HepG2 (cell line): ENCODE data around the gene ADGRV1. TPM values are rescaled to one million over a fixed set of nuclear protein-coding genes. Genes with fewer than 3 reads are reported as not detected.

Experiments
- ATAC-seq: fragments of 200-7000 bp; cut with Tn5 transposase; 3 replicates; pipeline ENCODE4 v1.9.1; 2020; ENCODE audit warnings: mild to moderate bottlenecking, moderate library complexity
- BruUV-seq: library from RNA; stranded (reverse); fragments of 400-500 nt; replicated peaks from 2 replicates; lab custom pipeline; 2021; lab: Mats Ljungman, UMichigan
- CTCF ChIA-PET: fragments of 300-600 bp; formaldehyde crosslinking; extraction: SDS; loops from one replicate; lab custom pipeline; 2021; ENCODE audit warnings: low total read pairs, inconsistent platforms, low intra/inter-chr PET ratio; lab: Yijun Ruan, JAX
- POLR2A ChIA-PET: fragments of 350-600 bp; sonication (Branson Sonifier 250); formaldehyde crosslinking; loops from one replicate; lab custom pipeline; 2020; ENCODE audit warnings: antibody characterized with exemption, inconsistent platforms; lab: Yijun Ruan, JAX
- DNase-seq: peaks from one replicate; pipeline ENCODE4 v3.0.0-alpha.2; 2015; ENCODE audit warnings: low spot score
- FAIRE-seq: peaks from 3 replicates; lab custom pipeline; 2011; peaks lifted over from hg19 to GRCh38; lab: Jason Lieb, UNC
- H2AFZ ChIP-seq: one replicate; pipeline ENCODE4 v1.6.1; 2011; ENCODE audit warnings: low read length, inconsistent platforms
- H3K27ac ChIP-seq: fragments of 300-600 bp; 3 replicates; pipeline ENCODE4 v1.8.0; 2011; ENCODE audit warnings: mixed run types, mild to moderate bottlenecking, mixed read lengths, low read length, inconsistent platforms; ENCODE audit not compliant: insufficient read depth; ENCODE audit errors: extremely low read length
- H3K27me3 ChIP-seq, 2 experiments: fragments of 200-600 bp in 1 of 2; 2 replicates in 1 of 2; 3 replicates in 1 of 2; pipeline versions ENCODE4 v1.6.0 to v1.8.0; 2011; ENCODE audit warnings: low read length in 2 of 2, mild to moderate bottlenecking in 2 of 2, moderate library complexity in 2 of 2, inconsistent platforms in 1 of 2; ENCODE audit not compliant: insufficient read depth in 2 of 2, control insufficient read depth in 1 of 2
- H3K36me3 ChIP-seq, 2 experiments: fragments of 200-600 bp in 1 of 2; replicated peaks in 1 of 2; 2 replicates in 1 of 2; 3 replicates in 1 of 2; pipeline versions ENCODE4 v1.5.1 to v1.8.0; 2011; ENCODE audit warnings: low read length in 2 of 2, inconsistent platforms in 1 of 2; ENCODE audit not compliant: insufficient read depth in 2 of 2, control insufficient read depth in 1 of 2
- H3K4me1 ChIP-seq: 2 replicates; pipeline ENCODE4 v1.5.1; 2012; ENCODE audit warnings: low read length, inconsistent platforms; ENCODE audit not compliant: insufficient read depth
- H3K4me2 ChIP-seq: 2 replicates; pipeline ENCODE4 v1.6.0; 2011; ENCODE audit warnings: low read depth, low read length, inconsistent platforms
- H3K4me3 ChIP-seq, 3 experiments: fragments of 200-600 bp in 1 of 3; sonication (generic), shearing (Covaris generic) in 1 of 3; replicated peaks in 1 of 3; 2 replicates each; pipeline ENCODE4 v1.5.1; 2011 to 2016; ENCODE audit warnings: low read length in 3 of 3, inconsistent platforms in 2 of 3, low read depth in 2 of 3, mild to moderate bottlenecking in 2 of 3, control low read depth in 1 of 3, mixed read lengths in 1 of 3; ENCODE audit not compliant: insufficient read depth in 1 of 3
- H3K79me2 ChIP-seq: one replicate; pipeline ENCODE4 v1.6.1; 2011; ENCODE audit warnings: low read length, inconsistent platforms; ENCODE audit not compliant: insufficient read depth
- H3K9ac ChIP-seq: 2 replicates; pipeline ENCODE4 v1.6.0; 2011; ENCODE audit warnings: mild to moderate bottlenecking, low read depth, low read length, inconsistent platforms; ENCODE audit not compliant: insufficient read depth
- H3K9me3 ChIP-seq: 2 replicates; pipeline ENCODE4 v1.5.1; 2012; ENCODE audit warnings: mild to moderate bottlenecking, low read length
- H4K20me1 ChIP-seq: 2 replicates; pipeline ENCODE4 v1.6.0; 2011; ENCODE audit warnings: inconsistent platforms, mild to moderate bottlenecking, low read length, moderate library complexity; ENCODE audit not compliant: insufficient read depth
- HCFC1 ChIP-seq: fragments of 150-350 bp; IDR thresholded peaks from 2 replicates; pipeline ENCODE4 v1.6.1; 2014; ENCODE audit warnings: low read depth, low read length
- HES4 ChIP-seq: sonication (generic); formaldehyde crosslinking; IDR thresholded peaks from 2 replicates; pipeline ENCODE4 v1.9.0; 2021; ENCODE audit warnings: mild to moderate bottlenecking, missing genetic modification reagents, borderline replicate concordance
- TBX3 ChIP-seq: fragments of 450-650 bp; IDR thresholded peaks from 2 replicates; pipeline ENCODE4 v1.6.1; 2017; ENCODE audit warnings: antibody characterized with exemption, mild to moderate bottlenecking, inconsistent platforms, borderline replicate concordance
- ZBTB1 ChIP-seq: sonication (generic); formaldehyde crosslinking; IDR thresholded peaks from 2 replicates; pipeline ENCODE4 v1.4.0; 2020; ENCODE audit warnings: missing genetic modification reagents, borderline replicate concordance
- ZNF317 ChIP-seq: sonication (generic); formaldehyde crosslinking; IDR thresholded peaks from 2 replicates; pipeline ENCODE4 v1.5.0; 2020; ENCODE audit warnings: mild to moderate bottlenecking, missing genetic modification reagents
- ZNF383 ChIP-seq: sonication (generic); formaldehyde crosslinking; IDR thresholded peaks from 2 replicates; pipeline ENCODE4 v1.4.0; 2020; ENCODE audit warnings: missing genetic modification reagents, mild to moderate bottlenecking, borderline replicate concordance
- WGBS: methylation state at CpG from one replicate; pipeline ENCODE4 v1.1.6; 2017; ENCODE audit warnings: low lambda C conversion rate; 5-methylcytosine and 5-hydroxymethylcytosine counted together
- in situ Hi-C: cut with HindIII; loops from 2 replicates; pipeline ENCODE4 v1.10.0; 2017; ENCODE audit warnings: low pct_unique_long_range_greater_than_20kb; ENCODE audit not compliant: extremely low pct_ligation_motif_present
- intact Hi-C: fragments of 100-400 bp; cut with micrococcal nuclease; formaldehyde crosslinking; loops from one replicate; pipeline ENCODE4 v1.10.0; 2022; ENCODE audit not compliant: unreplicated experiment
- polyA plus RNA-seq, 8 experiments: library from polyadenylated mRNA; depleted of rRNA in 3 of 8; stranded (reverse) in 7 of 8; unstranded in 1 of 8; fragments of >200 nt; fragmentation: Illumina TruSeq in 4 of 8; extraction: Trizol in 4 of 8; gene quantifications; 2 replicates each; pipeline versions ENCODE4 v1.2.1 to v1.2.3, GENCODE V29; 2011 to 2016; ENCODE audit warnings: low read depth in 4 of 8, missing spikeins in 1 of 8, mixed read lengths in 1 of 8; ENCODE audit not compliant: insufficient read depth in 1 of 8
- total RNA-seq, 5 experiments: library from RNA; depleted of rRNA; stranded (reverse); fragments of >200 nt; fragmentation: Illumina TruSeq; extraction: Trizol; gene quantifications; 2 replicates each; pipeline ENCODE4 v1.2.3, GENCODE V29; 2016; ENCODE audit warnings: low read depth in 1 of 5
- TF ChIP-seq, protein P1 (sequence below): sonication (generic); formaldehyde crosslinking; IDR thresholded peaks from 2 replicates; pipeline ENCODE4 v1.5.1; 2020; ENCODE audit warnings: missing genetic modification reagents, mild to moderate bottlenecking, borderline replicate concordance

Gene ADGRV1
- total and polyA plus RNA-seq, 2 of the 13 experiments (the other 11 are each of a cell fraction or from before 2014, with no cell fraction given): 1.7 to 3.9 TPM

DNA sequence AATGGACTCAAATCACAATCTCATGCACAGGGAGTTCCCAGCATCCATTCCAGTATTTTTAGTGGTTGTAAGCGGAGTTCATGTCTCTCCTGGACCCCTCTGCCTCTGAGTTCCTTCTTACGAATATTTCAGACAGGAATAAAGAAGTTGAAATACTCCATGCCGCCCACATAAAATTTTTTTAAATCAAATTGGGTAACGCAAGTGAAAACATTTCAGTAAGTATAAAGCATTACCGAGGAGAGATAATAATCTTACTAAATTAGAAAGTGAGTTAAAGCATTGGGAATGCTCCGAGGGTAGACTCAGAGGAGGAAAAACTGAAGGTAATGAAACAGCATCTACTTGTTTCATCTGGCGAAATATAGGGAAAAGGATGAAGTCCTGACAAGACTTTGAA lies 506.9 kb downstream of the ADGRV1 start (continued):
- TF ChIP-seq TBX3: no peak
- TF ChIP-seq HES4 (CRISPR knock-in tag): no peak
- TF ChIP-seq, all 625 proteins: peak for 0

DNA sequence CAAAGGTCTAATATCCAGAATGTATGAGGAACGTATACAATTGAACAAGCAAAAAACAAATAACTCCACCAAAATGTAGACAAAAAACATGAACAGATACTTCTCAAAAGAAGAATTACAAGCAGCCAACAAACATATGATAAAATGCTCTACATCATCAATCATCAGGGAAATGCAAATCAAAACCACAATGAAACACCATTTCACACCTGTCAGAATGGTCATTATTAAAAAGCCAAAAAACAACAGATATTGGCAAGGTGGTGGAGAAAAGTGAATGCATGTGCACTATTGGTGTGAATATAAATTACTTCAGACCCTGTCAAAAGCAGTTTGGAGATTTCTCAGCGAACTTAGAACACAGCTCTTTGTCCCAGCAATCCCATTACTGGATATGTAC lies 510.8 kb downstream of the ADGRV1 start:
- FAIRE-seq (no peak), DNase-seq (no peak), ATAC-seq (no peak)
- H3K27me3 ChIP-seq: no peaks in the 10 kb centered on the region
- in situ Hi-C loops: no loop called here
- no peak for TF ChIP-seq HCFC1
- no peak for TF ChIP-seq ZNF383 (CRISPR knock-in tag)
- no peak for TF ChIP-seq ZBTB1
- TF ChIP-seq, protein P1, sequence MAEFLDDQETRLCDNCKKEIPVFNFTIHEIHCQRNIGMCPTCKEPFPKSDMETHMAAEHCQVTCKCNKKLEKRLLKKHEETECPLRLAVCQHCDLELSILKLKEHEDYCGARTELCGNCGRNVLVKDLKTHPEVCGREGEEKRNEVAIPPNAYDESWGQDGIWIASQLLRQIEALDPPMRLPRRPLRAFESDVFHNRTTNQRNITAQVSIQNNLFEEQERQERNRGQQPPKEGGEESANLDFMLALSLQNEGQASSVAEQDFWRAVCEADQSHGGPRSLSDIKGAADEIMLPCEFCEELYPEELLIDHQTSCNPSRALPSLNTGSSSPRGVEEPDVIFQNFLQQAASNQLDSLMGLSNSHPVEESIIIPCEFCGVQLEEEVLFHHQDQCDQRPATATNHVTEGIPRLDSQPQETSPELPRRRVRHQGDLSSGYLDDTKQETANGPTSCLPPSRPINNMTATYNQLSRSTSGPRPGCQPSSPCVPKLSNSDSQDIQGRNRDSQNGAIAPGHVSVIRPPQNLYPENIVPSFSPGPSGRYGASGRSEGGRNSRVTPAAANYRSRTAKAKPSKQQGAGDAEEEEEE (CRISPR knock-in tag): no peak
- no peak for TF ChIP-seq ZNF317 (CRISPR knock-in tag)
- H3K9me3 ChIP-seq: no peaks in the 10 kb centered on the region
- POLR2A ChIA-PET: no interaction called here
- H3K36me3 ChIP-seq: no peaks in the 10 kb centered on the region
- WGBS: 39% methylated on average over 2 of the region's 2 CpGs
- H4K20me1 ChIP-seq: no peaks in the 10 kb centered on the region
- intact Hi-C loops: no loop called here
- no peaks in the 10 kb centered on the region for H3K79me2 ChIP-seq
- no TSS peak for BruUV-seq
- no peak overlapping the region for H3K9ac ChIP-seq
- no peaks in the 10 kb centered on the region for H3K4me1 ChIP-seq
- no peak overlapping the region for H3K27ac ChIP-seq
- no peak overlapping the region for H3K4me2 ChIP-seq
- H2AFZ ChIP-seq: no peak overlapping the region
- CTCF ChIA-PET: no interaction called here
- H3K4me3 ChIP-seq: no peak overlapping the region
